Upper lobe of left lung (tissue), 6 donors: ENCODE data around the gene MCAM. TPM values are rescaled to one million over a fixed set of nuclear protein-coding genes. Genes with fewer than 3 reads are reported as not detected.

Source experiments
- ATAC-seq, 2 donors: fragments of 200-7000 bp; cut with Tn5 transposase; one replicate each; pipeline ENCODE4 v1.9.1; 2022; ENCODE audit warnings: mild to moderate bottlenecking in 2 of 2, moderate library complexity in 2 of 2; ENCODE audit not compliant: low FRiP score in 2 of 2
- DNase-seq, 2 donors: peaks; one replicate each; pipeline ENCODE4 v3.0.0-alpha.2; 2019 to 2020
- H3K27ac ChIP-seq, 4 donors: fragments of 200-600 bp; sonication (generic); one replicate each; pipeline ENCODE4 v1.5.1; 2016 to 2019
- H3K27me3 ChIP-seq, 4 donors: fragments of 200-600 bp; sonication (generic); one replicate each; pipeline ENCODE4 v1.5.1; 2017 to 2019
- H3K36me3 ChIP-seq, 4 donors: fragments of 200-600 bp; sonication (generic); one replicate each; pipeline ENCODE4 v1.5.1; 2016 to 2019
- H3K4me1 ChIP-seq, 4 donors: fragments of 200-600 bp; sonication (generic); one replicate each; pipeline ENCODE4 v1.5.1; 2018 to 2019
- H3K4me3 ChIP-seq, 4 donors: fragments of 200-600 bp; sonication (generic); one replicate each; pipeline ENCODE4 v1.5.1; 2017 to 2019; ENCODE audit warnings: mild to moderate bottlenecking in 2 of 4, moderate library complexity in 1 of 4
- H3K9me3 ChIP-seq, 4 donors: fragments of 200-600 bp; sonication (generic); one replicate each; pipeline ENCODE4 v1.5.1; 2018 to 2019
- CTCF ChIP-seq, 6 experiments: fragments of 450-650 bp in 4 of 6; fragments of 200-600 bp in 2 of 6; sonication (generic) in 2 of 6; IDR thresholded peaks; one replicate each; pipeline ENCODE4 v1.5.1; 2016 to 2019; ENCODE audit warnings: antibody characterized with exemption in 6 of 6
- EP300 ChIP-seq, 4 donors: sonication (generic); formaldehyde crosslinking; IDR thresholded peaks; one replicate each; pipeline ENCODE4 v1.5.1; 2017; ENCODE audit warnings: antibody characterized with exemption in 4 of 4, control low read depth in 2 of 4
- POLR2A ChIP-seq, 4 donors: fragments of 450-650 bp; IDR thresholded peaks; one replicate each; pipeline ENCODE4 v1.5.1; 2016 to 2017; ENCODE audit warnings: antibody characterized with exemption in 4 of 4, mild to moderate bottlenecking in 2 of 4
- POLR2AphosphoS5 ChIP-seq, 2 donors: sonication (generic); formaldehyde crosslinking; IDR thresholded peaks; one replicate each; pipeline ENCODE4 v1.5.1; 2017; ENCODE audit warnings: antibody characterized with exemption in 2 of 2
- WGBS, 2 donors: methylation state at CpG; one replicate each; pipeline ENCODE4 v1.1.5; 2017 to 2018; 5-methylcytosine and 5-hydroxymethylcytosine counted together
- total RNA-seq, 6 donors: library from RNA; depleted of rRNA in 4 of 6; stranded (reverse); fragments of >200 nt in 4 of 6; gene quantifications; one replicate each; pipeline versions ENCODE4 v1.1.0 to v1.2.1, GENCODE V29; 2016 to 2021
- donor health status: DM: no; HTN: no; CAD: no; lungs with moderate emphysema.
- donor health status: DM: no; HTN: yes; CAD: no; lungs with severe emphysema.

The MCAM gene
- total RNA-seq, 6 donors from 2014 or later, result 39.8 to 222 (median 76.5) TPM

- peak; percentile 76 to 87 for DNase-seq
- Histone ChIP-seq H3K4me3 (peak within 1 kb of the TSS; percentile 45 to 65 (median 60)), H3K4me1 (peaks cover 40 to 56% (median 49%) of the 10 kb centered on the region in 4 donors), H3K27ac (peak within 1 kb of the TSS; percentile 91 to 96 (median 92)), H3K36me3 (peaks cover 0 to 6% (median 1%) of the 10 kb centered on the region in 4 donors), H3K27me3 (peaks cover 0 to 17% (median 8%) of the 10 kb centered on the region in 4 donors), H3K9me3 (no peaks in the 10 kb centered on the region)
- peak in 1 of 2 donors; percentile 78 for ATAC-seq
- WGBS, 2 donors, result 6 to 15% methylated on average over 12 to 35 of the region's 53 CpGs
- no peak for TF ChIP-seq EP300 (IDR thresholded peaks at IDR 0.05)
- TF ChIP-seq POLR2AphosphoS5 (IDR thresholded peaks at IDR 0.05), result peak in 1 of 2 donors; percentile 41
Observed at GRCh38 chr11:119340335-119341221, 23.6 kb upstream of the MCAM start, which contains the start of gene C1QTNF5. C1QTNF5 (minus strand) TSS chr11:119340883; CDS start chr11:119340397, 486 bp downstream.

GRCh38 chr11:119339589-119340334 lies 22.8 kb upstream of the MCAM start:
- Histone ChIP-seq H3K27ac (peak overlapping the region; percentile 91 to 96 (median 92)), H3K4me1 (peaks cover 48 to 64% (median 57%) of the 10 kb centered on the region in 4 donors), H3K36me3 (peaks cover 0 to 6% (median 1%) of the 10 kb centered on the region in 4 donors), H3K9me3 (no peaks in the 10 kb centered on the region), H3K27me3 (peaks cover 0 to 17% (median 8%) of the 10 kb centered on the region in 4 donors), H3K4me3 (peak overlapping the region; percentile 45 to 65 (median 60))
- ATAC-seq, result peak; percentile 34 to 84
- peak; percentile 88 to 94 (median 94) for TF ChIP-seq CTCF (IDR thresholded peaks at IDR 0.05)
- TF ChIP-seq POLR2AphosphoS5 (IDR thresholded peaks at IDR 0.05), result peak in 1 of 2 donors; percentile 33
- peak in 1 of 4 donors; percentile 16 for TF ChIP-seq POLR2A (IDR thresholded peaks at IDR 0.05)
- TF ChIP-seq EP300 (IDR thresholded peaks at IDR 0.05), result no peak
- 13 to 14% methylated on average over 3 to 23 of the region's 86 CpGs for WGBS, 2 donors
- DNase-seq, result peak; percentile 70 to 95

DNA sequence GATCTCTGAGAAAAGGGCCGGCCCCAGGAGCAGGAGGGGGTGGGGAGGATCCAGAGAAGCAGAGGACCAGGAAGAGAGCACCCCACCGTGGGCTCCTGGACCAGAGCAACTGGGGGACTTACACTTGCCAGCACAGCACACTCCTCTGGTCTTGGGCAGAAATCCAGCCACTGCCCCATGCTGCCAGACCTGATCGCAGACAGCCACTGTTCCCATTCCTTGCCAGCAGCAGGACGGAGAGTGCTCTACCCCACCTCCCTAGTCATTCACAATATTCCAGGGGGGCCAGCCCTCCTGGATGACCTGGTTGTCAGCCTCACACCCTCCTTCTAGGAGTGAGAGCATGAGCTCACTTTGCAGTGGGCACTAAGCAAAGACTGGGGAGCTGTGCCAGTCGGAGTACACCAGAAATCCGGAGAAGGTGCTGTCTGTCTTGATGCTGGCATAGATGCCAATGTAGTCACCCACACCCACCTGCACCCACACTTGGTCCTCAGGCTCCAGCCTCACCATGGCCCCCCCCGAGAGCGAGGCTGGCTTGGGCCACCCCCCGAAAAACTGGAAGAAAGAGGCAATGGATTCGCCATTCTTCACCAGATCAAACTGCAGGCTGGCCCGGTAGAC lies 22.1 kb upstream of the MCAM start:
- Histone ChIP-seq H3K36me3 (peaks cover 0 to 6% (median 1%) of the 10 kb centered on the region in 4 donors), H3K4me1 (peaks cover 49 to 64% (median 57%) of the 10 kb centered on the region in 4 donors), H3K9me3 (no peaks in the 10 kb centered on the region), H3K4me3 (peak overlapping the region; percentile 45 to 65 (median 60)), H3K27me3 (peaks cover 0 to 17% (median 8%) of the 10 kb centered on the region in 4 donors), H3K27ac (peak overlapping the region; percentile 91 to 96 (median 92))
- no peak for TF ChIP-seq EP300 (IDR thresholded peaks at IDR 0.05)
- TF ChIP-seq POLR2A (IDR thresholded peaks at IDR 0.05), result no peak
- TF ChIP-seq POLR2AphosphoS5 (IDR thresholded peaks at IDR 0.05), result no peak
- TF ChIP-seq CTCF (IDR thresholded peaks at IDR 0.05), result no peak
- 14 to 56% methylated on average over 1 to 11 of the region's 11 CpGs for WGBS, 2 donors
- DNase-seq (no peak), ATAC-seq (no peak)

DNA sequence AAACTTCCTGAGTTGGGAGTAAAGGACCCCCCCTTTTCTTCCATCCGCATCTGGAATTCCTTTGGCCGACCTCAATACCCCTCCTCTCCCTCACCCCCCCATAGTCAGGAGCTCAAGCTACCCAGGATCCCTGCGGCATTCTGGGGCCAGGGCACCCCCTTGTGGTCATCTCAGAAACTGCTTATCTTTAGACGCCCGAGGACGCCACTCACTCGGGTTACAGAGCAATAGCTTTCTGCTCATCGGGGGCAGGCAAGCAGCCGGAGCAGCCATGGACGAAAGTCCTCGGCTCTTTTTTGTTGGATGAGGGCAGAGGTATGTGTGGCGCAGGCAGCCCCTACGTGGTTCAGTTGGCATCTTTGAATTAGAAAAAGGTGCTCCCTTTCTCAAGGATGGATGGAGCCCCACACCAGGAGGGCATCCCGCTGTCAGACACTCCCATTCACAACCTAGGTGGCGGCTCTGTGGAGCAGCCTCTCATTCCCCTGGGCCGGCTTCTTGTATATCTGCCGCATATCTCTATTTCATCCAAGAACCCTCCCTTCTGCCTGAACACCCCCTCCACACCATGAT lies 21.5 kb upstream of the MCAM start:
- H3K4me1 ChIP-seq, result peaks cover 49 to 70% (median 58%) of the 10 kb centered on the region in 4 donors
- H3K9me3 ChIP-seq, result no peaks in the 10 kb centered on the region
- ATAC-seq, result peak; percentile 56 to 60
- peak in 1 of 2 donors; percentile 77 for DNase-seq
- TF ChIP-seq CTCF (IDR thresholded peaks at IDR 0.05) (peak; percentile 67 to 79 (median 74)), POLR2A (IDR thresholded peaks at IDR 0.05) (no peak)
- peaks cover 0 to 6% (median 1%) of the 10 kb centered on the region in 4 donors for H3K36me3 ChIP-seq
- H3K4me3 ChIP-seq, result peak overlapping the region in 3 of 4 donors; percentile 8 to 65 (median 45)
- peaks cover 0 to 17% (median 8%) of the 10 kb centered on the region in 4 donors for H3K27me3 ChIP-seq
- 15 to 17% methylated on average over 14 to 17 of the region's 17 CpGs for WGBS, 2 donors
- peak overlapping the region; percentile 91 to 96 (median 92) for H3K27ac ChIP-seq
